WTC11 (cell line): Measurements from ENCODE around the gene SUPT5H. TPM values are rescaled to one million over a fixed set of nuclear protein-coding genes. Genes with fewer than 3 reads are reported as not detected.

Experiments
- ATAC-seq: fragments of 200-7000 bp; cut with Tn5 transposase; 2 replicates; pipeline ENCODE4 v1.10.0; 2021; ENCODE audit warnings: mild to moderate bottlenecking, moderate library complexity
- CTCF ChIA-PET: fragments of 300-600 bp; sonication (Branson Sonifier 250); formaldehyde crosslinking; loops from one replicate; lab custom pipeline; 2021; ENCODE audit warnings: antibody characterized with exemption; lab: Charles Lee
- POLR2A ChIA-PET: fragments of 350-600 bp; sonication (Branson Sonifier 250); formaldehyde crosslinking; loops from one replicate; lab custom pipeline; 2021; ENCODE audit warnings: antibody characterized with exemption; lab: Charles Lee
- DNase-seq: peaks from one replicate; pipeline ENCODE4 v3.0.0; 2021; ENCODE audit warnings: low spot score
- H3K27ac Mint-ChIP-seq: 2 replicates; pipeline ENCODE4 v1.8.0; 2021; ENCODE audit warnings: mixed read lengths
- H3K27me3 Mint-ChIP-seq: 2 replicates; pipeline ENCODE4 v1.8.0; 2021; ENCODE audit warnings: low read depth, mild to moderate bottlenecking, moderate library complexity, mixed read lengths
- H3K36me3 Mint-ChIP-seq: 2 replicates; pipeline ENCODE4 v1.8.0; 2021; ENCODE audit warnings: mixed read lengths
- H3K4me1 Mint-ChIP-seq: 2 replicates; pipeline ENCODE4 v1.8.0; 2022; ENCODE audit warnings: mixed read lengths
- H3K4me3 Mint-ChIP-seq: 2 replicates; pipeline ENCODE4 v1.8.0; 2021; ENCODE audit warnings: mild to moderate bottlenecking, moderate library complexity, mixed read lengths
- H3K9me3 Mint-ChIP-seq: 2 replicates; pipeline ENCODE4 v1.8.0; 2021; ENCODE audit warnings: mixed read lengths
- CREB1 ChIP-seq: sonication (generic); formaldehyde crosslinking; IDR thresholded peaks from 2 replicates; pipeline ENCODE4 v1.8.0; 2023; ENCODE audit warnings: mild to moderate bottlenecking, missing genetic modification reagents
- ELF4 ChIP-seq: sonication (generic); formaldehyde crosslinking; IDR thresholded peaks from 2 replicates; pipeline ENCODE4 v1.8.1; 2022; ENCODE audit warnings: low read depth, mild to moderate bottlenecking, moderate library complexity, missing genetic modification reagents
- NFYB ChIP-seq: sonication (generic); formaldehyde crosslinking; conservative IDR thresholded peaks from 2 replicates; pipeline ENCODE4 v1.8.0; 2022; ENCODE audit warnings: low read depth, missing genetic modification reagents
- NR3C1 ChIP-seq: sonication (generic); formaldehyde crosslinking; conservative IDR thresholded peaks from 2 replicates; pipeline ENCODE4 v1.8.1; 2023; ENCODE audit warnings: low read depth, mild to moderate bottlenecking, missing genetic modification reagents
- SMAD4 ChIP-seq: sonication (generic); formaldehyde crosslinking; IDR thresholded peaks from 2 replicates; pipeline ENCODE4 v1.8.0; 2022; ENCODE audit warnings: mild to moderate bottlenecking, missing genetic modification reagents
- TCF7 ChIP-seq: sonication (generic); formaldehyde crosslinking; IDR thresholded peaks from 2 replicates; pipeline ENCODE4 v1.8.0; 2022; ENCODE audit warnings: mild to moderate bottlenecking, low read depth, missing genetic modification reagents, moderate library complexity
- ZNF317 ChIP-seq: sonication (generic); formaldehyde crosslinking; IDR thresholded peaks from 2 replicates; pipeline ENCODE4 v1.8.1; 2023; ENCODE audit warnings: low read depth, mild to moderate bottlenecking, moderate library complexity, missing genetic modification reagents, borderline replicate concordance
- ZNF396 ChIP-seq: fragments of 250-450 bp; sonication (Bioruptor Pico); IDR thresholded peaks from 2 replicates; pipeline ENCODE4 v1.8.0; 2021; ENCODE audit warnings: mild to moderate bottlenecking, moderate library complexity, borderline replicate concordance
- ZNF671 ChIP-seq: fragments of 250-450 bp; sonication (Bioruptor Pico); IDR thresholded peaks from 2 replicates; pipeline ENCODE4 v1.8.0; 2021; ENCODE audit warnings: mild to moderate bottlenecking
- total RNA-seq: library from RNA; stranded (reverse); gene quantifications from 3 replicates; pipeline ENCODE4 v1.2.3, GENCODE V29; 2021
- TF ChIP-seq, protein P1 (sequence below): sonication (generic); formaldehyde crosslinking; conservative IDR thresholded peaks from 2 replicates; pipeline ENCODE4 v1.8.1; 2023; ENCODE audit warnings: mild to moderate bottlenecking, low read depth, missing genetic modification reagents, moderate library complexity
- TF ChIP-seq, protein P2 (sequence below): fragments of 250-450 bp; sonication (Bioruptor Pico); IDR thresholded peaks from 2 replicates; pipeline ENCODE4 v1.9.0; 2021; ENCODE audit warnings: moderate library complexity, mild to moderate bottlenecking, inconsistent platforms, borderline replicate concordance
- TF ChIP-seq, protein P3 (sequence below): sonication (generic); formaldehyde crosslinking; IDR thresholded peaks from 2 replicates; pipeline ENCODE4 v1.8.1; 2022; ENCODE audit warnings: low read depth, mild to moderate bottlenecking, moderate library complexity, missing genetic modification reagents, borderline replicate concordance
- TF ChIP-seq, protein P4 (sequence below): sonication (generic); formaldehyde crosslinking; IDR thresholded peaks from 2 replicates; pipeline ENCODE4 v1.8.1; 2023; ENCODE audit warnings: mild to moderate bottlenecking, missing genetic modification reagents, moderate library complexity
- TF ChIP-seq, protein P5 (sequence below): fragments of 200-600 bp; IDR thresholded peaks from 2 replicates; pipeline ENCODE4 v1.8.0; 2022; ENCODE audit warnings: antibody characterized with exemption

SUPT5H gene
- total RNA-seq, 1 experiment from 2014 or later, result 135 TPM

DNA sequence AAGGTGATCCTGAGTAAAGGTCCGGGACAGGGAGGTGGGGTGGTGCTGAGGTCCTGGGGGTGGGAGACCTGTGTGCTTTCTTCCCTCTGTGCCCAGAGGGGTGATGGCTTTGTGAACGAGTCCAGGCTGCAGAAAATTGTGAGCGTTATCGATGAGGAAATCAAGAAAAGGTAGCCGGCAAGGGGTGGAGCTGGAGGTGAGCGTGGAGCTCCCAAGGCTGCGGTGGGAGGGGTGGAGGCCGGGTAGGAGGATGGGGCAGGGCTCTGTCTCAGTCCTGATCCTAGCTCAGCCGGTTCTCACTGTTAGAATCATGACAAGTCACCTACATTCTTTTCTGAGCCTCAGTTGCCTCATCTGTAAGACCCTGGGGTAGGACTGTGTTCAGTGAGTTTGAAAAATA, 73.6 kb downstream of the SUPT5H start (continued):
- TF ChIP-seq, protein P1, sequence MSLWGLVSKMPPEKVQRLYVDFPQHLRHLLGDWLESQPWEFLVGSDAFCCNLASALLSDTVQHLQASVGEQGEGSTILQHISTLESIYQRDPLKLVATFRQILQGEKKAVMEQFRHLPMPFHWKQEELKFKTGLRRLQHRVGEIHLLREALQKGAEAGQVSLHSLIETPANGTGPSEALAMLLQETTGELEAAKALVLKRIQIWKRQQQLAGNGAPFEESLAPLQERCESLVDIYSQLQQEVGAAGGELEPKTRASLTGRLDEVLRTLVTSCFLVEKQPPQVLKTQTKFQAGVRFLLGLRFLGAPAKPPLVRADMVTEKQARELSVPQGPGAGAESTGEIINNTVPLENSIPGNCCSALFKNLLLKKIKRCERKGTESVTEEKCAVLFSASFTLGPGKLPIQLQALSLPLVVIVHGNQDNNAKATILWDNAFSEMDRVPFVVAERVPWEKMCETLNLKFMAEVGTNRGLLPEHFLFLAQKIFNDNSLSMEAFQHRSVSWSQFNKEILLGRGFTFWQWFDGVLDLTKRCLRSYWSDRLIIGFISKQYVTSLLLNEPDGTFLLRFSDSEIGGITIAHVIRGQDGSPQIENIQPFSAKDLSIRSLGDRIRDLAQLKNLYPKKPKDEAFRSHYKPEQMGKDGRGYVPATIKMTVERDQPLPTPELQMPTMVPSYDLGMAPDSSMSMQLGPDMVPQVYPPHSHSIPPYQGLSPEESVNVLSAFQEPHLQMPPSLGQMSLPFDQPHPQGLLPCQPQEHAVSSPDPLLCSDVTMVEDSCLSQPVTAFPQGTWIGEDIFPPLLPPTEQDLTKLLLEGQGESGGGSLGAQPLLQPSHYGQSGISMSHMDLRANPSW (CRISPR knock-in tag), result no peak
- TF ChIP-seq, all 79 proteins: peak for 0

DNA sequence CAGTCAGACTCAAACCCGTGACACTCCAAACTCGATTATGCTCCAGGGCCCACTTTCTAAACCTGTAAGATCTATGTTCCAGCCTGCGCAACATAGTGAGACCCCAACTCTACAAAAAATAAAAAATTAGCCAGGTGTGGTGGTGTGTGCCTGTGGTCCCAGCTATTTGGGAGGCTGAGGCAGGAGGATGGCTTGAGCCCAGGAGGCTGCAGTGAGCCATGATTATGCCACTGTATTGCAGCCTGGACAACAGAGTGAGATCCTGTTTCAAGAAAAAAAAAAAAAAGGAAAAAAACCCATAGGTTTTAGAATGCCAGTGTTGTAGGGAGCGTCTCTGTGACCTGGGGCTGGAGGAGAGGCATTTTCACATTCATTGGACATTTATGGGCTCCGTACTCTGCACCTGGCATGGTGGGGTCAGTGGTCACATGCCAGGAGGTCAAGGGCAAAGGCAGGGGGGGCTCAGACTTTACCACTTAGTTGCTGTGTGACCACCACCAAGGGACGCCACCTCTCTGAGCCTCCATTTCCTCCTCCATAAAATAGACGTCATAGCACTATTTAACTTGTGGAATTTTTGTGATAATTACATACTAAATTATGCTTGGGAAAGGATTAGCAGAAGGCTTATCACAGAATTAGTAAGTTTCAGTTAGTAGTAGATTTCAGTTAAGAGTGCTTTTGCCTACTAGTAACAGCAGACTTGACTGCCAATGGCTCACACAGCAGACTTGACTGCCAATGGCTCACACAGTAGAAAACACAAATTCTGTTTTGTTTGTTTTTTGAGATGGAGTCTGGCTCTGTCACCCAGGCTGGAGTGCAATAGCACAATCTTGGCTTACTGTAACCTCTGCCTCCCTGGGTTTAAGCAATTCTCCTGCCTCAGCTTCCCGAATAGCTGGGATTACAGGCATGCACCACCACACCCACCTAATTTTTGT, 75.4 kb downstream of the SUPT5H start:
- DNase-seq (no peak), ATAC-seq (no peak)
- Mint-ChIP-seq H3K27ac (no peak overlapping the region), H3K27me3 (no peaks in the 10 kb centered on the region; the same call in 1 of the 2 replicates), H3K4me3 (no peak overlapping the region), H3K9me3 (no peaks in the 10 kb centered on the region; the same call in 1 of the 2 replicates), H3K4me1 (peaks cover 24% of the 10 kb centered on the region), H3K36me3 (peaks cover 16% of the 10 kb centered on the region)
- ChIA-PET POLR2A (interaction anchor here (0.7 kb wide), 1 partner anchor 32 kb away, joined by 4 read pairs; no protein-coding TSS in a partner anchor), CTCF (interaction anchor here (1.2 to 3.3 kb wide), 3 partner anchors 8 to 23 kb away, joined by 3 to 21 read pairs (median 8); partner anchors contain the start of gene EID2B)
- TF ChIP-seq, protein P2, sequence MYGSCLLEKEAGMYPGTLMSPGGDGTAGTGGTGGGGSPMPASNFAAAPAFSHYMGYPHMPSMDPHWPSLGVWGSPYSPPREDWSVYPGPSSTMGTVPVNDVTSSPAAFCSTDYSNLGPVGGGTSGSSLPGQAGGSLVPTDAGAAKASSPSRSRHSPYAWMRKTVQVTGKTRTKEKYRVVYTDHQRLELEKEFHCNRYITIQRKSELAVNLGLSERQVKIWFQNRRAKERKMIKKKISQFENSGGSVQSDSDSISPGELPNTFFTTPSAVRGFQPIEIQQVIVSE (CRISPR knock-in tag), result no peak
- TF ChIP-seq, protein P3, sequence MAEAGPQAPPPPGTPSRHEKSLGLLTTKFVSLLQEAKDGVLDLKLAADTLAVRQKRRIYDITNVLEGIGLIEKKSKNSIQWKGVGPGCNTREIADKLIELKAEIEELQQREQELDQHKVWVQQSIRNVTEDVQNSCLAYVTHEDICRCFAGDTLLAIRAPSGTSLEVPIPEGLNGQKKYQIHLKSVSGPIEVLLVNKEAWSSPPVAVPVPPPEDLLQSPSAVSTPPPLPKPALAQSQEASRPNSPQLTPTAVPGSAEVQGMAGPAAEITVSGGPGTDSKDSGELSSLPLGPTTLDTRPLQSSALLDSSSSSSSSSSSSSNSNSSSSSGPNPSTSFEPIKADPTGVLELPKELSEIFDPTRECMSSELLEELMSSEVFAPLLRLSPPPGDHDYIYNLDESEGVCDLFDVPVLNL (CRISPR knock-in tag), result no peak
- TF ChIP-seq ZNF317 (no peak), NFYB (CRISPR knock-in tag) (no peak), ZNF671 (no peak), SMAD4 (CRISPR knock-in tag) (no peak), ZNF396 (no peak), NR3C1 (CRISPR knock-in tag) (no peak), CREB1 (CRISPR knock-in tag) (no peak), ELF4 (CRISPR knock-in tag) (no peak)
- TF ChIP-seq, protein P4, sequence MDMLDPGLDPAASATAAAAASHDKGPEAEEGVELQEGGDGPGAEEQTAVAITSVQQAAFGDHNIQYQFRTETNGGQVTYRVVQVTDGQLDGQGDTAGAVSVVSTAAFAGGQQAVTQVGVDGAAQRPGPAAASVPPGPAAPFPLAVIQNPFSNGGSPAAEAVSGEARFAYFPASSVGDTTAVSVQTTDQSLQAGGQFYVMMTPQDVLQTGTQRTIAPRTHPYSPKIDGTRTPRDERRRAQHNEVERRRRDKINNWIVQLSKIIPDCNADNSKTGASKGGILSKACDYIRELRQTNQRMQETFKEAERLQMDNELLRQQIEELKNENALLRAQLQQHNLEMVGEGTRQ (CRISPR knock-in tag), result no peak
- TF ChIP-seq, protein P5, sequence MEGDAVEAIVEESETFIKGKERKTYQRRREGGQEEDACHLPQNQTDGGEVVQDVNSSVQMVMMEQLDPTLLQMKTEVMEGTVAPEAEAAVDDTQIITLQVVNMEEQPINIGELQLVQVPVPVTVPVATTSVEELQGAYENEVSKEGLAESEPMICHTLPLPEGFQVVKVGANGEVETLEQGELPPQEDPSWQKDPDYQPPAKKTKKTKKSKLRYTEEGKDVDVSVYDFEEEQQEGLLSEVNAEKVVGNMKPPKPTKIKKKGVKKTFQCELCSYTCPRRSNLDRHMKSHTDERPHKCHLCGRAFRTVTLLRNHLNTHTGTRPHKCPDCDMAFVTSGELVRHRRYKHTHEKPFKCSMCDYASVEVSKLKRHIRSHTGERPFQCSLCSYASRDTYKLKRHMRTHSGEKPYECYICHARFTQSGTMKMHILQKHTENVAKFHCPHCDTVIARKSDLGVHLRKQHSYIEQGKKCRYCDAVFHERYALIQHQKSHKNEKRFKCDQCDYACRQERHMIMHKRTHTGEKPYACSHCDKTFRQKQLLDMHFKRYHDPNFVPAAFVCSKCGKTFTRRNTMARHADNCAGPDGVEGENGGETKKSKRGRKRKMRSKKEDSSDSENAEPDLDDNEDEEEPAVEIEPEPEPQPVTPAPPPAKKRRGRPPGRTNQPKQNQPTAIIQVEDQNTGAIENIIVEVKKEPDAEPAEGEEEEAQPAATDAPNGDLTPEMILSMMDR, result no peak

DNA sequence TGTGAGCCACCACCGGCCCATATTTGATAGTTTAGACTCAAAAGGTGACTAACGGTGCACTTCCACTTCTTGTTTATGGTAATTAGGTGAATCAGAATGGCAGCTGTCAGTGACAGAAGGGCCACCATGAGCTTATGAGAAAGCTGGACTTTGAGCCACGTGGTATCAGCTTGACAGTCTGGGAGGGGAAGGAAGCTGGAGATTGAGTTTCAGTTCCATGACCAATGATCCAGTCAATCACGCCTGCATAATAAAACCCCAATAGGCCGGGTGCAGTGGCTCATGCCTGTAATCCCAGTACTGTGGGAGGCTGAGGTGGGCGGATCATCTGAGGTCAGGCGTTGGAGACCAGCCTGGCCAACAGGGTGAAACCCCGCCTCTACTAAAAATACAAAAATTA, 79.1 kb downstream of the SUPT5H start:
- POLR2A ChIA-PET, result interaction anchor here (0.6 kb wide), 1 partner anchor 27 kb away, joined by 3 read pairs; no protein-coding TSS in a partner anchor
- TF ChIP-seq TCF7, result no peak
- no peak for TF ChIP-seq ELF4 (CRISPR knock-in tag)
- TF ChIP-seq, all 79 proteins: peak for 0
- ATAC-seq (no peak), DNase-seq (no peak)
- Mint-ChIP-seq H3K27me3 (no peaks in the 10 kb centered on the region), H3K4me3 (no peak overlapping the region), H3K4me1 (no peaks in the 10 kb centered on the region), H3K27ac (no peak overlapping the region), H3K36me3 (peaks cover 11% of the 10 kb centered on the region), H3K9me3 (no peaks in the 10 kb centered on the region)
- CTCF ChIA-PET, result interaction anchor here (1.2 to 2.5 kb wide), 3 partner anchors 10 to 50 kb away, joined by 3 to 15 read pairs (median 3); no protein-coding TSS in a partner anchor
